Muscle of leg (tissue), 11 donors: ENCODE measurements around the gene GRIN2C. TPM values are rescaled to one million over a fixed set of nuclear protein-coding genes. Genes with fewer than 3 reads are reported as not detected.
A peak's percentile ranks its signal among the peaks of the same experiment; 100 is the strongest.

ENCODE experiments used
- DNase-seq: peaks from one replicate; pipeline ENCODE4 v3.0.0; 2013
- H3K27ac ChIP-seq: one replicate; pipeline ENCODE4 v1.5.1; 2013; ENCODE audit warnings: mild to moderate bottlenecking, low read length, control low read depth
- H3K27me3 ChIP-seq: one replicate; pipeline ENCODE4 v1.6.1; 2013; ENCODE audit warnings: low read length; ENCODE audit not compliant: control insufficient read depth, insufficient read depth
- H3K36me3 ChIP-seq: one replicate; pipeline ENCODE4 v1.6.1; 2013; ENCODE audit warnings: low read length; ENCODE audit not compliant: control insufficient read depth, insufficient read depth
- H3K4me1 ChIP-seq: one replicate; pipeline ENCODE4 v1.6.1; 2013; ENCODE audit warnings: low read length; ENCODE audit not compliant: control insufficient read depth, insufficient read depth
- H3K4me3 ChIP-seq: one replicate; pipeline ENCODE4 v1.5.1; 2013; ENCODE audit warnings: low read length, control low read depth
- H3K9me3 ChIP-seq: replicated peaks from 2 replicates; pipeline ENCODE4 v1.6.1; 2013; ENCODE audit warnings: low read depth, low read length; ENCODE audit not compliant: control insufficient read depth
- WGBS: methylation state at CpG from one replicate; pipeline ENCODE4 v1.1.5; 2013; ENCODE audit warnings: missing lambda C conversion rate; ENCODE audit not compliant: insufficient coverage; 5-methylcytosine and 5-hydroxymethylcytosine counted together
- polyA plus RNA-seq, 8 donors: library from polyadenylated mRNA; unstranded; fragments of 120-200 nt; gene quantifications; one replicate each; pipeline versions ENCODE4 v1.2.1 to v1.2.3, GENCODE V29; 2013; ENCODE audit warnings: inconsistent platforms in 1 of 8, low replicate concordance in 1 of 8; ENCODE audit not compliant: insufficient read length in 8 of 8, insufficient read depth in 1 of 8
- total RNA-seq: library from RNA; stranded (reverse); fragments of 120-200 nt; gene quantifications from one replicate; pipeline ENCODE4 v1.2.4, GENCODE V29; 2013

The GRIN2C gene
- total and polyA plus RNA-seq, 9 donors: 0.64 to 2.3 (median 1.2) TPM

GRCh38 chr17:74833501-74834377 lies 25.9 kb downstream of the GRIN2C start:
- Histone ChIP-seq H3K36me3 (peaks cover 21% of the 10 kb centered on the region), H3K4me1 (no peaks in the 10 kb centered on the region), H3K27ac (no peak overlapping the region), H3K9me3 (no peaks in the 10 kb centered on the region), H3K4me3 (no peak overlapping the region), H3K27me3 (no peaks in the 10 kb centered on the region)
- WGBS: 58% methylated on average over 9 of the region's 16 CpGs
- no peak for DNase-seq

GRCh38 chr17:74832421-74832820 lies 27.3 kb downstream of the GRIN2C start:
- H3K27ac ChIP-seq: no peak overlapping the region
- H3K36me3 ChIP-seq: peaks cover 22% of the 10 kb centered on the region
- no peaks in the 10 kb centered on the region for H3K9me3 ChIP-seq
- no peak for DNase-seq
- WGBS: 80% methylated on average over 7 of the region's 9 CpGs
- no peaks in the 10 kb centered on the region for H3K27me3 ChIP-seq
- no peaks in the 10 kb centered on the region for H3K4me1 ChIP-seq
- H3K4me3 ChIP-seq: no peak overlapping the region

- H3K27ac ChIP-seq: no peak overlapping the region
- DNase-seq: no peak
- no peak overlapping the region for H3K4me3 ChIP-seq
- no peaks in the 10 kb centered on the region for H3K9me3 ChIP-seq
- peaks cover 19% of the 10 kb centered on the region for H3K36me3 ChIP-seq
- 69% methylated on average over 14 of the region's 22 CpGs for WGBS
- H3K27me3 ChIP-seq: no peaks in the 10 kb centered on the region
- no peaks in the 10 kb centered on the region for H3K4me1 ChIP-seq
Measured at GRCh38 chr17:74831444-74832146, 28.1 kb downstream of the GRIN2C start.

- H3K36me3 ChIP-seq: peaks cover 13% of the 10 kb centered on the region
- no peak overlapping the region for H3K27ac ChIP-seq
- no peaks in the 10 kb centered on the region for H3K27me3 ChIP-seq
- H3K4me3 ChIP-seq: no peak overlapping the region
- no peaks in the 10 kb centered on the region for H3K4me1 ChIP-seq
- no peak for DNase-seq
- H3K9me3 ChIP-seq: no peaks in the 10 kb centered on the region
- WGBS: 86% methylated on average over 18 of the region's 19 CpGs
Measured at GRCh38 chr17:74830861-74831260, 28.8 kb downstream of the GRIN2C start.

- Histone ChIP-seq H3K4me3 (no peak overlapping the region), H3K27me3 (no peaks in the 10 kb centered on the region), H3K36me3 (peaks cover 15% of the 10 kb centered on the region), H3K9me3 (no peaks in the 10 kb centered on the region), H3K27ac (no peak overlapping the region), H3K4me1 (peaks cover 27% of the 10 kb centered on the region)
- no peak for DNase-seq
- WGBS: 84% methylated on average over 6 of the region's 11 CpGs
Measured at GRCh38 chr17:74827800-74828199, 31.9 kb downstream of the GRIN2C start.

GRCh38 chr17:74825952-74826719 lies 33.5 kb downstream of the GRIN2C start:
- Histone ChIP-seq H3K4me1 (peaks cover 43% of the 10 kb centered on the region), H3K36me3 (peaks cover 15% of the 10 kb centered on the region), H3K27ac (no peak overlapping the region), H3K9me3 (no peaks in the 10 kb centered on the region), H3K4me3 (no peak overlapping the region), H3K27me3 (no peaks in the 10 kb centered on the region)
- 48% methylated on average over 4 of the region's 9 CpGs for WGBS
- DNase-seq: no peak

GRCh38 chr17:74824961-74825627 lies 34.6 kb downstream of the GRIN2C start:
- no peaks in the 10 kb centered on the region for H3K9me3 ChIP-seq
- WGBS: 79% methylated on average over 8 of the region's 11 CpGs
- H3K36me3 ChIP-seq: peaks cover 20% of the 10 kb centered on the region
- H3K27ac ChIP-seq: no peak overlapping the region
- no peak for DNase-seq
- H3K27me3 ChIP-seq: no peaks in the 10 kb centered on the region
- peaks cover 50% of the 10 kb centered on the region for H3K4me1 ChIP-seq
- H3K4me3 ChIP-seq: no peak overlapping the region

- peaks cover 50% of the 10 kb centered on the region for H3K4me1 ChIP-seq
- H3K27me3 ChIP-seq: no peaks in the 10 kb centered on the region
- peak; percentile 79 for DNase-seq
- peak overlapping the region; percentile 8 for H3K27ac ChIP-seq
- H3K4me3 ChIP-seq: no peak overlapping the region
- H3K9me3 ChIP-seq: no peaks in the 10 kb centered on the region
- 26% methylated on average over 6 of the region's 12 CpGs for WGBS
- H3K36me3 ChIP-seq: peaks cover 24% of the 10 kb centered on the region
Measured at GRCh38 chr17:74822939-74823367, 36.7 kb downstream of the GRIN2C start.

GRCh38 chr17:74822335-74822938 lies 37.2 kb downstream of the GRIN2C start:
- Histone ChIP-seq H3K36me3 (peaks cover 28% of the 10 kb centered on the region), H3K9me3 (no peaks in the 10 kb centered on the region)
- 47% methylated on average over 4 of the region's 15 CpGs for WGBS

More at GRCh38 chr17:74822335-74822938, 37.2 kb downstream of the GRIN2C start:
- DNase-seq: no peak
- Histone ChIP-seq H3K4me3 (no peak overlapping the region), H3K27me3 (no peaks in the 10 kb centered on the region), H3K4me1 (peaks cover 50% of the 10 kb centered on the region), H3K27ac (peak overlapping the region; percentile 8)
